GM18873 (cell line): ENCODE data around the gene GGTLC2.
"Not testable (repeated sequence)": the region's sequence is repeated elsewhere in the genome, so short reads cannot be mapped to it uniquely, and the experiment has no call there.

Source experiments
- ATAC-seq: cut with Tn5 transposase; IDR thresholded peaks from one replicate; pipeline ENCODE4 v1.9.1; 2021; ENCODE audit warnings: mild to moderate bottlenecking, moderate library complexity, moderate number of reproducible peaks; ENCODE audit not compliant: unreplicated experiment, low FRiP score

Gene GGTLC2

GRCh38 chr22:22633533-22633932 lies 10.9 kb upstream of the GGTLC2 start:
- ATAC-seq, result not testable (repeated sequence)

- not testable (repeated sequence) for ATAC-seq
These were observed 8.2 kb upstream of the GGTLC2 start for GRCh38 chr22:22636260-22636659.

GRCh38 chr22:22638313-22638712 lies 6.1 kb upstream of the GGTLC2 start:
- ATAC-seq, result not testable (repeated sequence)

GRCh38 chr22:22642255-22642654 lies 2.2 kb upstream of the GGTLC2 start:
- not testable (repeated sequence) for ATAC-seq

GRCh38 chr22:22645969-22646368 lies 1.6 kb downstream of the GGTLC2 start:
- ATAC-seq, result not testable (repeated sequence)

GRCh38 chr22:22647952-22648351 lies 3.5 kb downstream of the GGTLC2 start:
- ATAC-seq, result not testable (repeated sequence)

GRCh38 chr22:22648863-22649536 lies 4.6 kb downstream of the GGTLC2 start:
- not testable (repeated sequence) for ATAC-seq

- ATAC-seq, result not testable (repeated sequence)
These were observed 5.3 kb downstream of the GGTLC2 start for GRCh38 chr22:22649761-22650160.

- ATAC-seq, result not testable (repeated sequence)
These were observed 6.0 kb downstream of the GGTLC2 start for GRCh38 chr22:22650398-22650797.

- ATAC-seq, result not testable (repeated sequence)
These were observed 6.5 kb downstream of the GGTLC2 start for GRCh38 chr22:22650803-22651515.

GRCh38 chr22:22651593-22651992 lies 7.2 kb downstream of the GGTLC2 start:
- ATAC-seq, result not testable (repeated sequence)

- ATAC-seq, result not testable (repeated sequence)
These were observed 7.7 kb downstream of the GGTLC2 start for GRCh38 chr22:22652102-22652501.

- not testable (repeated sequence) for ATAC-seq
These were observed 8.2 kb downstream of the GGTLC2 start for GRCh38 chr22:22652573-22652972.

GRCh38 chr22:22653677-22654381 lies 9.4 kb downstream of the GGTLC2 start:
- not testable (repeated sequence) for ATAC-seq

- no peak for ATAC-seq
These were observed 11.3 kb downstream of the GGTLC2 start for GRCh38 chr22:22655452-22656290.

GRCh38 chr22:22657712-22658111 lies 13.3 kb downstream of the GGTLC2 start:
- ATAC-seq, result no peak

- no peak for ATAC-seq
These were observed 16.9 kb downstream of the GGTLC2 start for GRCh38 chr22:22661275-22661674.

GRCh38 chr22:22662095-22662494 lies 17.7 kb downstream of the GGTLC2 start:
- ATAC-seq, result no peak

GRCh38 chr22:22663861-22664800 lies 19.7 kb downstream of the GGTLC2 start:
- no peak for ATAC-seq
